Right lobe of liver (tissue), 4 donors: ENCODE results near the gene INTS7.

Source experiments
- CTCF ChIP-seq, 4 donors: fragments of 200-600 bp in 3 of 4; fragments of 450-650 bp in 1 of 4; IDR thresholded peaks; one replicate each; pipeline versions ENCODE4 v1.5.1 to v1.8.0; 2016 to 2022; ENCODE audit warnings: antibody characterized with exemption in 4 of 4, mild to moderate bottlenecking in 2 of 4
- POLR2A ChIP-seq: fragments of 450-650 bp; IDR thresholded peaks from one replicate; pipeline ENCODE4 v1.6.1; 2017; ENCODE audit warnings: antibody characterized with exemption, mild to moderate bottlenecking
- donor health status: DM: no; HTN: no; CAD: no.
- donor health status: DM: no; HTN: no; CAD: no.
- donor health status: DM: no; HTN: yes; CAD: no.

DNA sequence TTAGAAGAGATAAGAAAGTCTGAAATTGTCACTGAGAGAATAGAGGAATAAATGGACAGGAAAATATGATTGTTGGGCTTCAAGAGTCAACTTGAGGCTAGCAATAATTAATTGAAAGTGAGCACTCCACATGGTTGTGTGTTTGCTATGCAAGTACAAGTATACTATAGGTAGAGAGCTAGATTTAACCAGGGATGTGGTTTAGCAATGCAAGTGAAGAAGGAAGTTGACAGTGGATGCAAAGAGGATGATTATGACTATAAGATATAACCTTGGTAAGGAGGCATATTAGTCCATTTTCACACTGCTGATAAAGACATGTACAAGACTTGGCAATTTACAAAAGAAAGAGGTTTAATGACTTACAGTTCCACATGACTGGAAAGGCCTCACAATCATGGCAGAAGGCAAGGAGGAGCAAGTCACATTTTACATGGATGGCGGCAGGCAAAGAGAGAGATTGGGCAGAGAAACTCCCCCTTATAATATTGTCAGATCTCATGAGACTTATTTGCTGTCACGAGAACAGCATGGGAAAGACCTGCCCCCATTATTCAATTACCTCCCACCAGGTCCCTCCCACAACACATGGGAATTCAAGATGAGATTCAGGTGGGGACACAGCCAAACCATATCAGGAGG lies 47.5 kb upstream of the INTS7 start:
- TF ChIP-seq POLR2A (no peak), CTCF (IDR thresholded peaks at IDR 0.05) (no peak)
